Ovary (tissue), 3 donors: ENCODE data around the gene SPRR2A.

ENCODE experiments used
- EP300 ChIP-seq: sonication (generic); formaldehyde crosslinking; IDR thresholded peaks from one replicate; pipeline ENCODE4 v1.6.1; 2017; ENCODE audit warnings: antibody characterized with exemption
- POLR2A ChIP-seq: fragments of 450-650 bp; IDR thresholded peaks from one replicate; pipeline ENCODE4 v1.6.1; 2017; ENCODE audit warnings: antibody characterized with exemption, mild to moderate bottlenecking, moderate library complexity
- TF ChIP-seq, protein P1 (sequence below), 3 donors: fragments of 450-650 bp in 2 of 3; fragments of 200-600 bp in 1 of 3; IDR thresholded peaks; one replicate each; pipeline versions ENCODE4 v1.5.1 to v1.8.0; 2016 to 2022; ENCODE audit warnings: antibody characterized with exemption in 3 of 3, mild to moderate bottlenecking in 1 of 3
- donor health status: DM: no; HTN: no; CAD: no.

DNA sequence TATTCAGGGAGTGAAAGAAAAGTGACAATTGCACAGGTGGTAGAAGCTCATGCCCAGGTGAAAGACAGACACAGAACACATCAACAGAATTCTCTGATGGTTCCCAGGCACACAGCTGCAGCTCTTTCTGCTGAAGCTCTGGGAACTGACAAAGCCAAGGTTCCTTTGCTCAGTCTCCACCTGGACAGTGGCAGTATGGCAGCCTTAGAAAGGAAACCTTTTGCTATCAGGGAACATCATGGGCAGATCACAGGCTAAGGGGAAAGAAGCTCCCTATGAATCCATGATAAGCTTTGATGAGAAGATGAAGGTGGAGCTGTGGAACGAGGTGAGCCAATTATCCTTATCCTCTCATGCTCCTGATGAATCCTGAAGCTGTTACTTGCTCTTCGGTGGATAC is 12.9 kb upstream of the SPRR2A start:
- TF ChIP-seq, protein P1, sequence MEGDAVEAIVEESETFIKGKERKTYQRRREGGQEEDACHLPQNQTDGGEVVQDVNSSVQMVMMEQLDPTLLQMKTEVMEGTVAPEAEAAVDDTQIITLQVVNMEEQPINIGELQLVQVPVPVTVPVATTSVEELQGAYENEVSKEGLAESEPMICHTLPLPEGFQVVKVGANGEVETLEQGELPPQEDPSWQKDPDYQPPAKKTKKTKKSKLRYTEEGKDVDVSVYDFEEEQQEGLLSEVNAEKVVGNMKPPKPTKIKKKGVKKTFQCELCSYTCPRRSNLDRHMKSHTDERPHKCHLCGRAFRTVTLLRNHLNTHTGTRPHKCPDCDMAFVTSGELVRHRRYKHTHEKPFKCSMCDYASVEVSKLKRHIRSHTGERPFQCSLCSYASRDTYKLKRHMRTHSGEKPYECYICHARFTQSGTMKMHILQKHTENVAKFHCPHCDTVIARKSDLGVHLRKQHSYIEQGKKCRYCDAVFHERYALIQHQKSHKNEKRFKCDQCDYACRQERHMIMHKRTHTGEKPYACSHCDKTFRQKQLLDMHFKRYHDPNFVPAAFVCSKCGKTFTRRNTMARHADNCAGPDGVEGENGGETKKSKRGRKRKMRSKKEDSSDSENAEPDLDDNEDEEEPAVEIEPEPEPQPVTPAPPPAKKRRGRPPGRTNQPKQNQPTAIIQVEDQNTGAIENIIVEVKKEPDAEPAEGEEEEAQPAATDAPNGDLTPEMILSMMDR (IDR thresholded peaks at IDR 0.05), result no peak
- TF ChIP-seq POLR2A (no peak), EP300 (no peak)
